Dermis lymphatic vessel endothelial cell (primary cell): ENCODE data around the gene DOCK3. TPM values are rescaled to one million over a fixed set of nuclear protein-coding genes. Genes with fewer than 3 reads are reported as not detected.

Experiments
- total RNA-seq: library from RNA; depleted of rRNA; stranded (reverse); fragments of >200 nt; gene quantifications from 2 replicates; pipeline ENCODE4 v1.2.1, GENCODE V29; 2014

DOCK3 gene, protein sequence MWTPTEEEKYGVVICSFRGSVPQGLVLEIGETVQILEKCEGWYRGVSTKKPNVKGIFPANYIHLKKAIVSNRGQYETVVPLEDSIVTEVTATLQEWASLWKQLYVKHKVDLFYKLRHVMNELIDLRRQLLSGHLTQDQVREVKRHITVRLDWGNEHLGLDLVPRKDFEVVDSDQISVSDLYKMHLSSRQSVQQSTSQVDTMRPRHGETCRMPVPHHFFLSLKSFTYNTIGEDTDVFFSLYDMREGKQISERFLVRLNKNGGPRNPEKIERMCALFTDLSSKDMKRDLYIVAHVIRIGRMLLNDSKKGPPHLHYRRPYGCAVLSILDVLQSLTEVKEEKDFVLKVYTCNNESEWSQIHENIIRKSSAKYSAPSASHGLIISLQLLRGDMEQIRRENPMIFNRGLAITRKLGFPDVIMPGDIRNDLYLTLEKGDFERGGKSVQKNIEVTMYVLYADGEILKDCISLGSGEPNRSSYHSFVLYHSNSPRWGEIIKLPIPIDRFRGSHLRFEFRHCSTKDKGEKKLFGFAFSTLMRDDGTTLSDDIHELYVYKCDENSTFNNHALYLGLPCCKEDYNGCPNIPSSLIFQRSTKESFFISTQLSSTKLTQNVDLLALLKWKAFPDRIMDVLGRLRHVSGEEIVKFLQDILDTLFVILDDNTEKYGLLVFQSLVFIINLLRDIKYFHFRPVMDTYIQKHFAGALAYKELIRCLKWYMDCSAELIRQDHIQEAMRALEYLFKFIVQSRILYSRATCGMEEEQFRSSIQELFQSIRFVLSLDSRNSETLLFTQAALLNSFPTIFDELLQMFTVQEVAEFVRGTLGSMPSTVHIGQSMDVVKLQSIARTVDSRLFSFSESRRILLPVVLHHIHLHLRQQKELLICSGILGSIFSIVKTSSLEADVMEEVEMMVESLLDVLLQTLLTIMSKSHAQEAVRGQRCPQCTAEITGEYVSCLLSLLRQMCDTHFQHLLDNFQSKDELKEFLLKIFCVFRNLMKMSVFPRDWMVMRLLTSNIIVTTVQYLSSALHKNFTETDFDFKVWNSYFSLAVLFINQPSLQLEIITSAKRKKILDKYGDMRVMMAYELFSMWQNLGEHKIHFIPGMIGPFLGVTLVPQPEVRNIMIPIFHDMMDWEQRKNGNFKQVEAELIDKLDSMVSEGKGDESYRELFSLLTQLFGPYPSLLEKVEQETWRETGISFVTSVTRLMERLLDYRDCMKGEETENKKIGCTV (N-terminal part only)
- under 0.01 TPM in 2 replicates for total RNA-seq

DNA sequence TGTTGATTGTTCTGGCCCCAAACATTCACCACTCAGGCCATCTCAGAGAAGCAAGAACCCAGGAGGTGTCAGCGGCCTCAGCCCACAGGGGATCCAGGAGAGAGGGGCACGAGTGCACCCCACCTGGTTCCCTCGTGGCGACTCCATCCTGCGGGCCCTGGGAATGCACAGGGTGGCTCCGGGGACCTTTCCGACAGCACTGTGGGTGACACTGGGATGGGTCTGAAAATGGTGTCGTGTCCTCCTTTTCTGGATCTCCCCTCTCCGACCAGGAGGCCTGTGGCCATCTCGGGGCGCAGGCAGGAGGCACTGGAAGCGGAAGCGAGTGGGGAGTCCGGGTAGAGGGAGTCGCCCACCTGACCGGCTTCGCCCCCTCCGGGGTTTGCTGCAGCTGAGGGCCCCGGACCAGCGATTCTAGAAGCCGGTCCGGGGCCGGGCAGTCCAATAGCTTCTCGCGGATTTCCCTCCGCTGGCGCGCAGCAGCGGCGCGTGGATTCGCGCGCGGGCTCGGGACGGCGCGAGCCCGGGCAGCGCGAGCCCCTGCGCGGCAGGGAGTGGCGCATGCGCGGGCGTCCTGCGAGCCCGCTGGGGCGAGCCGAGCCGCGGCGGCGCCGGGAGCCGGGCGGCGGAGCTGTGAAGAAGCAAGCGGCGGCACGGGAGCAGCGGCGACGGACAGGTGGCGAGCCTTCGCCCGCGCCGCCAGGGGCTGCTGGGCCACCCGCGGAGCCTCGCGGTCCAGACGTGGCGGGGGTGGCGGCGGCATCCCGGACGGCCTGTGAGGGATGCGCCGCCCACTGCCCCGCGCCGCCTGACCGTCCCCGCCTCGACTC is at the start of gene DOCK3:
Gene DOCK3 (plus strand): TSS at position 579 of the 830 bp plus-strand sequence. CDS start 337 bp downstream, outside the sequence.

DNA sequence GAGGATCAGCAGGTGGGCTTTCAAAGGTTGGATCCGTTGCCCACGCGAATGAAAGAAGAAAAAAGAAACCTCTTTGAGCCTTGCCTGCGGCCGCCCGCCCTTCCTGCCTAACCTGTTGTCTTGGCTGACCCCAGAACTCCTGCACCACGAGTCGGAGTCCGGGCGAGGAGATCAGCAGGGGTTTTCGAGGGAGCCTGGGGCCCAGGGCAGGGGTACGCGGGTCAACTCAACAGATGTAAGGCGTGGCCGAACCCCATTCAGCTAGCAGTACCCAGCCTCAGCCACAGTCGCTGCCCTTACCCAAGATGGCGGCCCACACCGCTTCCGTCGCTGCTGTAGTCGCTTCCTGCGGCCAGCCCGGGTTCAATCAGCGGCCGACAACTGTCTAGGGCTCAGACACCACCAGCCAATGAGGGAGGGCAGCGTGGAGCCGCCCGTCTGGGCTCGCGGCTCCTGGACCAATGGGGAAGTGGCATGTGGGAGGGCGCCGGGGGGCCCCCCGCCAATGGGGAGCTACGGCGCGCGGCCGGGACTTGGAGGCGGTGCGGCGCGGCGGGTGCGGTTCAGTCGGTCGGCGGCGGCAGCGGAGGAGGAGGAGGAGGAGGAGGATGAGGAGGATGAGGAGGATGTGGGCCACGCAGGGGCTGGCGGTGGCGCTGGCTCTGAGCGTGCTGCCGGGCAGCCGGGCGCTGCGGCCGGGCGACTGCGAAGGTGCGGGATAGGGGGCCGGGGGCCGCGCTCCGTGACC is 710.2 kb downstream of the DOCK3 start, which contains the start of gene MANF:
Gene MANF (plus strand): TSS at position 566 of the 748 bp plus-strand sequence. CDS start 52 bp downstream, at position 618.

DNA sequence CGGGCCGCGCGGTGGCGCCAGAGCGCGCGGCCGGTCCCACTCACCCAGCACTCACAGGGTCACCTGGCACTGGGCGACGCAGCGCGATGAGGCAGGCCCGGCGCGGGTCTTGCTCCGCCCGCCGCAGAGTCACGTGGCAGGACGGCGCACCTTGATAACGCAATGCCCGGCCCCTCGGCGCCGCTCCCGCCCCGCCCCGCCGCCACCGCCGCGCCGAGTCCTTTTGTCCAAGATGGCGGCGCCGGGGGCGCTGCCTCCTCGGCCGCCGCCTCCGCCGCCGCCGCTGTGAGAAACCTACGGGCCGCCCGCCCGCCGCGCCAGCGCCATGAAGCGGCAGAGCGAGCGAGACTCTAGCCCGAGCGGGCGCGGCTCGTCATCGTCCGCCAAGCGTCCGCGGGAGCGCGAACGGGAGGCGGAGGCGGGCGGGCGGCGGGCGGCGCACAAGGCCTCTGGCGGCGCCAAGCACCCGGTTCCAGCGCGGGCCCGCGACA is 716.4 kb downstream of the DOCK3 start, which contains the start of gene RBM15B:
Gene RBM15B (plus strand): TSS at position 211 of the 491 bp plus-strand sequence. CDS start 115 bp downstream, at position 326.

Other genes with a start within 250 kb of the DOCK3 start
- under 0.01 TPM in 1 of 2 replicates, not detected in the other for gene CACNA2D2, start 171.3 kb upstream of the DOCK3 start, total RNA-seq
- 1.1 and 1.6 TPM in 2 replicates for gene C3orf18, start 107.2 kb upstream of the DOCK3 start, total RNA-seq
- gene HEMK1, start 105.4 kb upstream of the DOCK3 start, total RNA-seq: 4.5 and 5.0 TPM in 2 replicates
- gene CISH, start 63.2 kb upstream of the DOCK3 start, total RNA-seq: 0.11 and 0.17 TPM in 2 replicates
- 5.8 and 6.0 TPM in 2 replicates for gene MAPKAPK3, start 57.8 kb upstream of the DOCK3 start, total RNA-seq